ENCODE data around the gene SRSF12. TPM values are rescaled to one million over a fixed set of nuclear protein-coding genes. Genes with fewer than 3 reads are reported as not detected.
"Not testable (repeated sequence)": the region's sequence is repeated elsewhere in the genome, so short reads cannot be mapped to it uniquely, and the experiment has no call there.

Gene SRSF12
- total RNA-seq, 2 donors from 2014 or later: 9.2 to 17.8 TPM

DNA sequence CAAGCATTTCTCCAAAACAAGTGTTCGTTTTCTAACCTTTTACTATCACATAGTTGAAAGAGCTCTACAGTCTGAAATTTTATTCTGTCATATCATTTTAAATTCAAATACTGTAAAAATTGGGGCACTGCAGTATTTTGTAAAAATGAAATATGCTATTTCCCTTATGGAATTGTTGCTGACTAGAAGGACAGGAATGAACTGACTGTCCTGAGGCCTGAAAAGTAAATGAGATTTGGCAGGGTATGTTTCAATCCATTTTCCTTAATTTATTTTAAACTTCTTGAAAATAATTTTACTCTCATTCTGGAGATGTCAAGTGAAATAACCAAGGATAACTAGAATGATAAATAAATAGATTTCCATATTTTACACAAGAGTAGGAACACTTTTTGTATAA lies 49.2 kb downstream of the SRSF12 start:
- Mint-ChIP-seq H3K27ac (no peak overlapping the region), H3K4me1 (peaks cover 10% of the 10 kb centered on the region), H3K4me3 (no peak overlapping the region), H3K36me3 (ENCODE audit: low read depth) (no peaks in the 10 kb centered on the region), H3K9me3 (peaks cover 12% of the 10 kb centered on the region), H3K27me3 (ENCODE audit: insufficient read depth) (peaks cover 1% of the 10 kb centered on the region)
- Histone ChIP-seq H3K9ac (ENCODE audit: extremely low read depth, low read length, poor library complexity, severe bottlenecking) (no peak overlapping the region), H3K27me3 (ENCODE audit: control insufficient read depth, insufficient read depth, low read length, poor library complexity, severe bottlenecking) (no peaks in the 10 kb centered on the region), H3K9me3 (ENCODE audit: control insufficient read depth, low read length) (no peaks in the 10 kb centered on the region), H3K36me3 (ENCODE audit: control insufficient read depth, insufficient read depth, low read length) (no peaks in the 10 kb centered on the region), H3K4me3 (ENCODE audit: low read length) (no peak overlapping the region), H3K4me1 (ENCODE audit: control insufficient read depth, insufficient read depth, low read length) (no peaks in the 10 kb centered on the region), H3K27ac (ENCODE audit: low read depth, low read length) (no peak overlapping the region)
- DNase-seq: no peak
- 63% methylated on average over 1 of the region's 1 CpG; no CpG with 5 or more reads in 1 of the 2 experiments for WGBS, 2 experiments (ENCODE audit: insufficient coverage in 1 of 2, insufficient read length in 1 of 2)
- TF ChIP-seq, protein P1, sequence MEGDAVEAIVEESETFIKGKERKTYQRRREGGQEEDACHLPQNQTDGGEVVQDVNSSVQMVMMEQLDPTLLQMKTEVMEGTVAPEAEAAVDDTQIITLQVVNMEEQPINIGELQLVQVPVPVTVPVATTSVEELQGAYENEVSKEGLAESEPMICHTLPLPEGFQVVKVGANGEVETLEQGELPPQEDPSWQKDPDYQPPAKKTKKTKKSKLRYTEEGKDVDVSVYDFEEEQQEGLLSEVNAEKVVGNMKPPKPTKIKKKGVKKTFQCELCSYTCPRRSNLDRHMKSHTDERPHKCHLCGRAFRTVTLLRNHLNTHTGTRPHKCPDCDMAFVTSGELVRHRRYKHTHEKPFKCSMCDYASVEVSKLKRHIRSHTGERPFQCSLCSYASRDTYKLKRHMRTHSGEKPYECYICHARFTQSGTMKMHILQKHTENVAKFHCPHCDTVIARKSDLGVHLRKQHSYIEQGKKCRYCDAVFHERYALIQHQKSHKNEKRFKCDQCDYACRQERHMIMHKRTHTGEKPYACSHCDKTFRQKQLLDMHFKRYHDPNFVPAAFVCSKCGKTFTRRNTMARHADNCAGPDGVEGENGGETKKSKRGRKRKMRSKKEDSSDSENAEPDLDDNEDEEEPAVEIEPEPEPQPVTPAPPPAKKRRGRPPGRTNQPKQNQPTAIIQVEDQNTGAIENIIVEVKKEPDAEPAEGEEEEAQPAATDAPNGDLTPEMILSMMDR (conservative IDR thresholded peaks at IDR 0.05): no peak

DNA sequence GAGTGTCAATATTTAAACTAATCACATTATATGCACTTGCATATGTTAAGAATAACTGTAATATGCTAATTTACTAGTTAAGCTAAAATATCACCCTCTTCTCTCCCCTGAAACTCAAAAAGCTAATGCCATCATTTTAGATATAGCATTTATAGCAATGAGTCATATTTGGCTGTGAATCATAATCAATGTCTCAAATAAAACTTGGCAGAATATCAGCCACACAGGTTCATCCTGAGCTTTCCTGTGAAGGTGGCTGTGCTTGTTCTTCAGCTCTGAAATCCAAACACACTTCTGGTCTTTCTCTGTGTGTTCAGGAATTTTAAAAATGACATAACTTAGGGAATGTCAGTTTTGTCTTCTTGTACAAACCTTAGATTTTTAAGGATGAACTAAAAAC lies 50.1 kb downstream of the SRSF12 start:
- no peaks in the 10 kb centered on the region for H3K4me1 ChIP-seq (ENCODE audit: control insufficient read depth, insufficient read depth, low read length)
- no peaks in the 10 kb centered on the region for H3K36me3 ChIP-seq (ENCODE audit: control insufficient read depth, insufficient read depth, low read length)
- peaks cover 10% of the 10 kb centered on the region for H3K4me1 Mint-ChIP-seq
- no peak overlapping the region for H3K27ac ChIP-seq (ENCODE audit: low read depth, low read length)
- no peaks in the 10 kb centered on the region for H3K27me3 ChIP-seq (ENCODE audit: control insufficient read depth, insufficient read depth, low read length, poor library complexity, severe bottlenecking)
- H3K4me3 Mint-ChIP-seq: no peak overlapping the region
- TF ChIP-seq, protein P1 (conservative IDR thresholded peaks at IDR 0.05): no peak
- peaks cover 1% of the 10 kb centered on the region for H3K27me3 Mint-ChIP-seq (ENCODE audit: insufficient read depth)
- H3K9me3 ChIP-seq (ENCODE audit: control insufficient read depth, low read length): no peaks in the 10 kb centered on the region
- no peak overlapping the region for H3K4me3 ChIP-seq (ENCODE audit: low read length)
- H3K36me3 Mint-ChIP-seq (ENCODE audit: low read depth): no peaks in the 10 kb centered on the region
- no peak overlapping the region for H3K9ac ChIP-seq (ENCODE audit: extremely low read depth, low read length, poor library complexity, severe bottlenecking)
- DNase-seq: no peak
- peaks cover 12% of the 10 kb centered on the region for H3K9me3 Mint-ChIP-seq
- no peak overlapping the region for H3K27ac Mint-ChIP-seq

DNA sequence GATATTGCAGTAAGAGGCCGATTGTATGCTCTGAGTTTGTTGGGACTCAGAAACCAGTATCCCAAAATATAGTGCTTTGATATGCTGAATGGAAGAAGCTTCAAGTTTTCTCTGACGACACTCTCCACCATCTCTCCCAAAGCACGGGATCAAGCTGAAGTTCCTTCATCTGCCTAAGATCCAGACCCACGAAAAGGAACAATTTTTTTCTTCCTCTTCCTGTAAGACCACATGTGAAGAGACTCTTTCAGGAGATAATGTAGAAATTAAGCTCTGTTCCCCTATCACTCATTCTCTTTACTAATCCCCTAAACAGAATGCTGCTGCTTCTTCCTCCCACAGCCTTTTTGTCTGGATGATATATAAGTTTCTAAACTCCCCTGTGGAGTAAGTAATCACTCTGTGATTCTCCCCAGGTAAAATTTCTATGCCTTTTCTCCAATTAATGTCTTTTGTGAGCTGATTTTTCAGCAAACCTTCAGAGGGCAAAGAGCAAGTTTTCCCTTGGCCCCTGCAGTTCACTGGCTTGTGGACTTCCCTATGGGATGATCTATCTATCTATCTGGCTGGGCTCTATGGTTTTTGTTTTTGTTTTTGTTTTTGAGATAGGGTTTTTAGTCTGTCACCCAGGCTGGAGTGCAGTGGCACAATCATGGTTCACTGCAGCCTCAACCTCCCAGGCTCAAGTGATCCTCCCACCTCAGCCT lies 50.8 kb downstream of the SRSF12 start:
- Mint-ChIP-seq H3K4me3 (no peak overlapping the region), H3K36me3 (ENCODE audit: low read depth) (no peaks in the 10 kb centered on the region), H3K4me1 (peaks cover 10% of the 10 kb centered on the region), H3K27me3 (ENCODE audit: insufficient read depth) (peaks cover 1% of the 10 kb centered on the region), H3K27ac (no peak overlapping the region), H3K9me3 (peaks cover 12% of the 10 kb centered on the region)
- H3K9ac ChIP-seq (ENCODE audit: extremely low read depth, low read length, poor library complexity, severe bottlenecking): no peak overlapping the region
- DNase-seq: no peak
- TF ChIP-seq, protein P1 (conservative IDR thresholded peaks at IDR 0.05): no peak
- no peaks in the 10 kb centered on the region for H3K9me3 ChIP-seq (ENCODE audit: control insufficient read depth, low read length)
- H3K4me3 ChIP-seq (ENCODE audit: low read length): no peak overlapping the region
- WGBS, 2 experiments (ENCODE audit: insufficient coverage in 1 of 2, insufficient read length in 1 of 2): 74 to 80% methylated on average over 1 to 4 of the region's 4 CpGs
- no peak overlapping the region for H3K27ac ChIP-seq (ENCODE audit: low read depth, low read length)
- no peaks in the 10 kb centered on the region for H3K27me3 ChIP-seq (ENCODE audit: control insufficient read depth, insufficient read depth, low read length, poor library complexity, severe bottlenecking)
- no peaks in the 10 kb centered on the region for H3K36me3 ChIP-seq (ENCODE audit: control insufficient read depth, insufficient read depth, low read length)
- H3K4me1 ChIP-seq (ENCODE audit: control insufficient read depth, insufficient read depth, low read length): no peaks in the 10 kb centered on the region

DNA sequence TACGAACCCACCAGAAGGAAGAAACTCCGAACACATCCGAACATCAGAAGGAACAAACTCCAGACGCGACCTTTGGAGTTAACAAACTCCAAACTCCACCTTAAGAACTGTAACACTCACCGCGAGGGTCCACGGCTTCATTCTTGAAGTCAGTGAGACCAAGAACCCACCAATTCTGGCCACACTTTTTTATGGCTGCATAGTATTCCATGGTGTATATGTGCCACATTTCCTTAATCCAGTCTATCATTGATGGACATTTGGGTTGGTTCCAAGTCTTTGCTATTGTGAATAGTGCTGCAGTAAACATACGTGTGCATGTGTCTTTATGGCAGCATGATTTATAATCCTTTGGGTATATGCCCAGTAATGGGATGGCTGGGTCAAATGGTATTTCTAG lies 51.8 kb downstream of the SRSF12 start:
- H3K27ac ChIP-seq (ENCODE audit: low read depth, low read length); DNase-seq; H3K4me3 Mint-ChIP-seq; H3K4me3 ChIP-seq (ENCODE audit: low read length); H3K4me1 Mint-ChIP-seq; H3K27ac Mint-ChIP-seq; H3K4me1 ChIP-seq (ENCODE audit: control insufficient read depth, insufficient read depth, low read length); H3K9ac ChIP-seq (ENCODE audit: extremely low read depth, low read length, poor library complexity, severe bottlenecking); H3K27me3 ChIP-seq (ENCODE audit: control insufficient read depth, insufficient read depth, low read length, poor library complexity, severe bottlenecking); H3K36me3 ChIP-seq (ENCODE audit: control insufficient read depth, insufficient read depth, low read length); H3K27me3 Mint-ChIP-seq (ENCODE audit: insufficient read depth); H3K9me3 ChIP-seq (ENCODE audit: control insufficient read depth, low read length); H3K36me3 Mint-ChIP-seq (ENCODE audit: low read depth): not testable (repeated sequence)
- WGBS, 2 experiments (ENCODE audit: insufficient coverage in 1 of 2, insufficient read length in 1 of 2): 61 to 93% methylated on average over 3 to 9 of the region's 9 CpGs
- peaks cover 12% of the 10 kb centered on the region for H3K9me3 Mint-ChIP-seq

DNA sequence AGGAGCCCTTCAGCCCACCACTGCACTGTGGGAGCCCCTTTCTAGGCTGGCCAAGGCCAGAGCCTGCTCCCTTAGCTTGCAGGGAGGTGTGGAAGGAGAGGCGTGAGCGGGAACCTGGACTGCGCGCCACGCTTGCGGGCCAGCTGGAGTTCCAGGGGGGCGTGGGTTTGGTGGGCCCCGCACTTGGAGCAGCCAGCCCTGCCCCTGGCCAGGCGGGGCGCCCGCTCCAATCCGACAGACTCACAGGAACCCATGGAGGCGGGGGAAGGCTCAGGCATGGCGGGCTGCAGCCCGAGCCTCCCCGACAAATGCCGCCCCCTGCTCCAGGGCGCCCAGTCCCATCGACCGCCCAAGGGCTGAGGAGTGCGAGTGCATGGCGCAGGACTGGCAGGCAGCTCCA lies 52.9 kb downstream of the SRSF12 start:
- H3K27me3 ChIP-seq (ENCODE audit: control insufficient read depth, insufficient read depth, low read length, poor library complexity, severe bottlenecking); H3K27ac ChIP-seq (ENCODE audit: low read depth, low read length); H3K4me1 Mint-ChIP-seq; H3K9me3 ChIP-seq (ENCODE audit: control insufficient read depth, low read length); H3K4me3 ChIP-seq (ENCODE audit: low read length); H3K27me3 Mint-ChIP-seq (ENCODE audit: insufficient read depth); DNase-seq; H3K36me3 Mint-ChIP-seq (ENCODE audit: low read depth); H3K36me3 ChIP-seq (ENCODE audit: control insufficient read depth, insufficient read depth, low read length); H3K4me3 Mint-ChIP-seq; H3K9ac ChIP-seq (ENCODE audit: extremely low read depth, low read length, poor library complexity, severe bottlenecking); H3K4me1 ChIP-seq (ENCODE audit: control insufficient read depth, insufficient read depth, low read length); H3K27ac Mint-ChIP-seq: not testable (repeated sequence)
- 91 to 97% methylated on average over 10 to 22 of the region's 22 CpGs for WGBS, 2 experiments (ENCODE audit: insufficient coverage in 1 of 2, insufficient read length in 1 of 2)
- peaks cover 12% of the 10 kb centered on the region for H3K9me3 Mint-ChIP-seq

All from endodermal cell (in vitro differentiated cells).